Airway epithelial cell (primary cell): ENCODE data around the gene MTFP1. TPM values are rescaled to one million over a fixed set of nuclear protein-coding genes. Genes with fewer than 3 reads are reported as not detected.

ENCODE experiments used
- total RNA-seq: library from RNA; depleted of rRNA; stranded (reverse); fragments of >200 nt; gene quantifications from 2 replicates; pipeline ENCODE4 v1.2.3, GENCODE V29; 2015

Gene MTFP1, protein sequence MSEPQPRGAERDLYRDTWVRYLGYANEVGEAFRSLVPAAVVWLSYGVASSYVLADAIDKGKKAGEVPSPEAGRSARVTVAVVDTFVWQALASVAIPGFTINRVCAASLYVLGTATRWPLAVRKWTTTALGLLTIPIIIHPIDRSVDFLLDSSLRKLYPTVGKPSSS
- total RNA-seq: 61.4 and 66.2 TPM in 2 replicates

DNA sequence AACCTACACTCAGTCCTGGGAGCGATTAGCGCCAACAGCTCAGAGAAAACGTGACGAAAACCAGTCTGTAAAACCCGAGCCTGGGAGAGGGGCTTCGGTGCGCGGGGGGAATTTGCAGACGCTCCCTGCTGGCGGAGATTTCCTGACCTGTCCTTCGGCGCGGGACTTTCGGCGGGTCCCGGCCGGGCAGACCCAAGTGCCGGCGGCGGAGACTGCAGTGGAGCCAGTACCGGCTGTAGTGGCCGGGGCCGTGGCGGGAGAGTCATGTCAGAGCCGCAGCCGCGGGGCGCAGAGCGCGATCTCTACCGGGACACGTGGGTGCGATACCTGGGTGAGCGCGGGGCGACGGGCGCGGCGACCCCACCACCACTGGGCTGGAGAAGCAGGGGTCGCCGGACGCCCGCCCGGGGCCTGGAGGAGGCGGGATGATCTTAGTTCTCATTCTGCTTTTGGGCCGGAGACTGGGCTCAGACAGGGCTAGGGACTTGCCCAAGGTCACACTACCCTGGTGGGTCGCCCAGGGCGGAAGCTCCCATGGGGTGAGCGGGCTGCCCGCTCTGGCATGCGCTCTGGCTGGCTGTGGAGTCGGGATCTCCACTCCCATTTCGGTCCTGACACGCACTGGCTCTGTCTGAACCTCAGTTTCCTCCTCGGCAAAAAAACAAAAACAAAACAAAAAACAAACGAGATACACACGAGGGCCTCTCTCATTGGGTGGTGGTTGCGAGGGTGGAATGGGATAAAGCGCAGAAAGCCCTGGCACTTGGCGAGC, at the start of gene MTFP1:
Gene MTFP1 (plus strand): TSS at position 153 of the 772 bp plus-strand sequence. CDS start 112 bp downstream, at position 265.

DNA sequence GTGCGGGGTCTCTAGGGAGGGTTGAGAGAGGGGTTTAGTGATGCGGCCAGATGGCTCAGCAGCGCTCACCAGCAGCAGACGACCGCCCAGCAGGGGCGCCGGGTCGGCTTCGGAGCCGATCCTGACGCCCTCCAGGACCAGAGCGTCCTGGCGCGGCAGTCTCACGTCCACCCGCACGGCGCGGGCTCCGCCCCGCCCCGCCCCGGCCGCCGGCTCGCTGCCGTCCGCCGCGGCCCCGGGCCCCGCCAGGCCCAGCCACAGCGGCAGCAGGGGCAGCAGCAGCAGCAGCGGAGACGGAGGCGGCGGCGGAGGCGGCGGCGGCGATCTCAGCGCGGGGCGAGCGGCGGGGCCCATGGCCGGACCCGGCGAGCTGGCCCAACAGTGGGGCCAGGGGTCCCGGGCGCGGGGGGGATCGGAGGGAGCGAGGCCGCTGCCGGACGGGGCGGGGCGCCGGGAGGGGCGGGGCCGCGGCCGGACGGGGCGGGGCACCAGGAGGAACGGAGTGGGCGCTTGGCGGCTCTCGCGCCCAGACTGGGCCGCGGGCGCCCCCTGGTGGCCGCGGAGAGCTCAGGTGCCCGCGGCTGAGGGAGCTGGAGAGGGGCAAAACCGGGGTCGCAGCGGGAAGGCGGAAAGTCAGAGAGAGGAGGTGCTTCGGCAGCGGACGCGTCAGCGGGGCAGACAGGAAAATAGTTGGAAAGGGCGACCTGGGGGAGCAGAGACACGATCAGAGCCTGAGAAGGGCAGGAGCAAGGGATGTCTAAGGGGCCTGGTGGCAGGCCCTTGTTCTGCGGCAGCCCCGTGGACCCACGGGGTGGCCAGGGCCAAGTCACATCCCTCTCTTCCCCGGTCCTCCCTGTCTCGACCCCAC, 38.4 kb upstream of the MTFP1 start, which contains the start of gene RNF215:
Gene RNF215 (minus strand): TSS at position 452 of the 868 bp plus-strand sequence. CDS start 98 bp downstream, at position 354.

DNA sequence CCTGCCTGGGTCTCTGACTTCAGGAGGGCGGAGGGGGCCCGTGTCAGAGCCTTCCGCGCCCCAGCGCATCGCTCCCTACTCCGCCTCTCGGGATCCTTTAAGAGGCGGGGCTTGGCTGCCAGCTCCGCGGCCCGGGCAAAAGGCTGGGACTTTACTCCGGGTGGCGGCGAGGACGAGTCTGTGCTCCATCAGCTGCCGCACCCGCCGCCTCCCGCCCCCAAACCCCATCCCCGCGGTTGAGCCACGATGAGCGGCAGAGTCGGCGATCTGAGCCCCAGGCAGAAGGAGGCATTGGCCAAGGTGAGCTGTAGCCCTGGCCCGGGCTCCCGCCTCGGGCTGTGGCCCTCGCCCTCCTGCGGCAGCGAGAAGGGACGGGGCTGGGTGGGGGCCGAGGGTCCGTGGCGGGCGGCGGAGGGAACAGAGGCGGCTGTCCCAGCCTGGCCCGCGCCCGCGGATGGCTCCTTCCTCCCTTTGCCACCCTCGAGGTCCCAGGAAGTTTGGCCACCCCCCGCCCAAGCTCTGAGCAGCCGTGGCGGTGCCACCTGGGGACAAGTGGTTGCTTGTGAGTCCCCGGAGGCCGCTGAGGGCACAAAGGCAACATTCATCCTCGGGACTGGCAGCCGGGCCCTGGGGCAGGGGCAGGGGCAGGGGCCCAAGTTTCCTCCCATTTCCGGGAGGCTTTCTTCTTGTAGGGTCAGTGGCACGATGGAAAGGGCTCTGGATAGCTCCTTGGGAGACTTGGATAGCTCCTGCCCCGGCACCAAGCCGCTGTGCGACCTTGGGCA, 28.5 kb upstream of the MTFP1 start, which contains the start of gene SEC14L2:
Gene SEC14L2 (plus strand): TSS at position 148 of the 785 bp plus-strand sequence. CDS start 99 bp downstream, at position 247.

DNA sequence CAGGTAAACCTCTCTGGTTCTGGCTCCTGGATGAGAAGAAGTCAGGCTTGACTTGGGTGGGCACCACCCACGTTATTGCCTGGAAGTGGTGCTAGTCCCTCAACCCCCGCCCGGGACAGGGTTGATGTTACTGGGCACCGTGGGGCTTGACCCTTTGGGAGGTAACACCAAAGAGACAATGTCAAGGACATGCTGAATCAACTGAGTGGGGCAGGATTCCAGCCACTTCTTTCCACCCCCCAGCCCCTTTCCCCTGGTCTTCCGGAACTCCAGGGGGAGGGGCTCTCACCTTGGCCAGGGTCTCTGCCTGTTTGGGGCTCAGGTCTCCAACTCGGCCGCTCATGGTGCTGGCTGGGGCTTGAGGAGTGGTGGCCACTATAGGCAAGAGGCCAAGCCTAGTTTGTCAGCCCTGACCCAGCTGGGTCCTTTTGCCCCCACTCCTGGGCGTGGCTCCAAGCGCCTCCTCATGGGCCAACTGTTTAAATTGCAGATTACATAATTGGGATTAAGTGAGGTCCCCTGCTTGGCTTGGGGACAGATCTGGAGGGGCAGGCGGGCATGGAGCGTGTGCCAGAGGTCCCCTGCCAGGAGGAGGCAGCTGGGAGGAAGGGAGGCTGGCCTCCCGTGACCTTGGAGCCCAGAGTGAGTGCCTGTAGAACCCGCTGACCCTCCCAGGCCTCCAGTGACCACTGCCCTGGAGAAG, 46.2 kb downstream of the MTFP1 start, which contains the start of gene SEC14L3:
Gene SEC14L3 (minus strand): TSS at position 402 of the 703 bp plus-strand sequence. CDS start 59 bp downstream, at position 343.

Other genes with a start within 250 kb of the MTFP1 start
- 1.3 and 2.5 TPM in 2 replicates for gene LIF, start 179.0 kb upstream of the MTFP1 start, total RNA-seq
- gene OSM, start 158.9 kb upstream of the MTFP1 start, total RNA-seq: not detected in 2 replicates
- 24.9 and 32.7 TPM in 2 replicates for gene CASTOR1, start 136.3 kb upstream of the MTFP1 start, total RNA-seq
- gene TBC1D10A, start 98.8 kb upstream of the MTFP1 start, total RNA-seq: 31.9 and 32.6 TPM in 2 replicates
- gene SF3A1, start 68.9 kb upstream of the MTFP1 start, total RNA-seq: 32.5 and 47.7 TPM in 2 replicates
- gene CCDC157, start 68.8 kb upstream of the MTFP1 start, total RNA-seq: 2.4 and 2.9 TPM in 2 replicates
- gene RNF215, start 38.4 kb upstream of the MTFP1 start, total RNA-seq: 10.5 and 16.7 TPM in 2 replicates
- 28.9 and 61.4 TPM in 2 replicates for gene SEC14L2, start 28.8 kb upstream of the MTFP1 start, total RNA-seq
- not detected in 2 replicates for gene SEC14L3, start 46.2 kb downstream of the MTFP1 start, total RNA-seq
- gene SEC14L4, start 79.9 kb downstream of the MTFP1 start, total RNA-seq: not detected in 2 replicates
- gene SEC14L6, start 121.0 kb downstream of the MTFP1 start, total RNA-seq: not detected in 2 replicates
- gene GAL3ST1, start 148.9 kb downstream of the MTFP1 start, total RNA-seq: not detected in 2 replicates
- 89.2 and 92.4 TPM in 2 replicates for gene PES1, start 166.1 kb downstream of the MTFP1 start, total RNA-seq
- 3.0 and 4.4 TPM in 2 replicates for gene TCN2, start 181.4 kb downstream of the MTFP1 start, total RNA-seq
- 9.7 and 10.2 TPM in 2 replicates for gene SLC35E4, start 210.0 kb downstream of the MTFP1 start, total RNA-seq
- 8.4 and 8.7 TPM in 2 replicates for gene DUSP18, start 242.1 kb downstream of the MTFP1 start, total RNA-seq